Neural progenitor cell (in vitro differentiated cells): ENCODE results near the gene SNX9.

Source experiments
- EZH2 ChIP-seq: fragments of 200-600 bp; sonication (generic); IDR thresholded peaks from 2 replicates; pipeline ENCODE4 v1.6.1; 2017; ENCODE audit warnings: antibody characterized with exemption, mild to moderate bottlenecking, moderate library complexity
- TF ChIP-seq, protein P1 (sequence below): fragments of 200-600 bp; sonication (generic); IDR thresholded peaks from 2 replicates; pipeline ENCODE4 v1.5.1; 2017; ENCODE audit warnings: antibody characterized with exemption, mild to moderate bottlenecking

DNA sequence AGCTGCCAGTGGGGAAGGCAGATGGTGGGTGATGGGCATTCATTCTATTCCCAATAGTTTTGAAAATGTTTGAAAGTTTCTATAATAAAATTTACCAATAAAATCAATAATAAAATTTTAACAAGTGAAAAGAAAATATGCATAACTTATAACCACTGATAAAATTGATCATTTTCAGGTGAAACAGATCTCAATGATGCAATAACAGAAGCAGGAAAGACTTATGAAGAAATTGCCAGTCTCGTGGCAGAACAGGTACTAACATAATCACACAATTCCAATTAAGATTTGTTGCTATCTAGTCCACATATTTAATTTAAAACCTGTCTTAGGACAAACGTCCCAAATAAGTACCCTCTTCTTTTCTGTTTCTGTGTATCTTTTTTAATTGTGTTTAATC is 112.7 kb downstream of the SNX9 start:
- TF ChIP-seq, protein P1, sequence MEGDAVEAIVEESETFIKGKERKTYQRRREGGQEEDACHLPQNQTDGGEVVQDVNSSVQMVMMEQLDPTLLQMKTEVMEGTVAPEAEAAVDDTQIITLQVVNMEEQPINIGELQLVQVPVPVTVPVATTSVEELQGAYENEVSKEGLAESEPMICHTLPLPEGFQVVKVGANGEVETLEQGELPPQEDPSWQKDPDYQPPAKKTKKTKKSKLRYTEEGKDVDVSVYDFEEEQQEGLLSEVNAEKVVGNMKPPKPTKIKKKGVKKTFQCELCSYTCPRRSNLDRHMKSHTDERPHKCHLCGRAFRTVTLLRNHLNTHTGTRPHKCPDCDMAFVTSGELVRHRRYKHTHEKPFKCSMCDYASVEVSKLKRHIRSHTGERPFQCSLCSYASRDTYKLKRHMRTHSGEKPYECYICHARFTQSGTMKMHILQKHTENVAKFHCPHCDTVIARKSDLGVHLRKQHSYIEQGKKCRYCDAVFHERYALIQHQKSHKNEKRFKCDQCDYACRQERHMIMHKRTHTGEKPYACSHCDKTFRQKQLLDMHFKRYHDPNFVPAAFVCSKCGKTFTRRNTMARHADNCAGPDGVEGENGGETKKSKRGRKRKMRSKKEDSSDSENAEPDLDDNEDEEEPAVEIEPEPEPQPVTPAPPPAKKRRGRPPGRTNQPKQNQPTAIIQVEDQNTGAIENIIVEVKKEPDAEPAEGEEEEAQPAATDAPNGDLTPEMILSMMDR: no peak
- no peak for TF ChIP-seq EZH2
